GM19463 (cell line): ENCODE results near the gene SRP68.
A peak's percentile ranks its signal among the peaks of the same experiment; 100 is the strongest.

Experiments
- ATAC-seq: cut with Tn5 transposase; IDR thresholded peaks from one replicate; pipeline ENCODE4 v1.9.1; 2021; ENCODE audit warnings: mild to moderate bottlenecking, moderate library complexity; ENCODE audit not compliant: unreplicated experiment

SRP68 gene

DNA sequence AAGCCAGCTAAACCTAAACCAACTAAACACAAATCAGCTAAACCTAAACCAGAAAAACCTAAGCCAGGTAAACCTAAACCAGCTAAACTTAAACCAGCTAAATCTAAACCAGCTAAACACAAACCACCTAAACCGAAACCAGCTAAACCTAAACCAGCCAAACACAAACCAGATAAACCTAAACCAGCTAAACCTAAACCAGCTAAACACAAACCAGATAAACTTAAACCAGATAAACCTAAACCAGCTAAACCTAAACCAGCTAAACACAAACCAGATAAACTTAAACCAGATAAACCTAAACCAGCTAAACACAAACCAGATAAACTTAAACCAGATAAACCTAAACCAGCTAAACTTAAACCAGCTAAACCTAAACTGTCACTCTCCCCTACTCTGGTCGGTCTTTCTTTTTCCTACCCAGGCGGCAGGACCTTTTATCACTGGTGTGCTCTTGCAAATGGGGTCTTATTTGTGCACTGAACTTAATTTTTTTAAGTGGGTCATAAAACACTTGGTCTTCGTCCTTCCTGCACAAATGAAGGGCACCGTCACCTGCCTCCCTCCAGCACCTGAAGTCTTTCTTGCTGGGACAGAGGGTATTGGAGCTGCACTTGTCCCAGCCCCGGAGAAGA is 52.4 kb downstream of the SRP68 start:
- ATAC-seq, result no peak

DNA sequence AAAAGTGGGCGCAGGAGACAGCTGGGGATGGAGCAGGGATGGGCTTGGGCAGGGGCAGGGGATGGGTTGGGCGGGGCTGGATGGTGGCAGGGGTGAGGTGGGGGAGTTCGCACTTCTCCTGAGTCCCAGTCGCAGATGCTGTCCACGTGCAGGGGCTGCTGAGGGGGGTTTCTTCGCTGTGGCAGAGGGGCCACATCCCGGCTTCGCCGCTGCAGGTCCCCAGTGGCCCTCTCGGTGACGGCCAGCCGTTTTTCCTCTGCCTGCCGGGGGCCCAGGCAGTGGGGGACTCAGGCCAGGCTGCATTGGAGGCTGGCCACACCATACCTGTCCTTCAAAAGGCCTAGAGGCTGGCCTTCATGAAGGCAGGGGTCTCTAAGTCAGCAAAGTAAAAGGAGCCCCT is 53.5 kb downstream of the SRP68 start:
- ATAC-seq, result no peak

DNA sequence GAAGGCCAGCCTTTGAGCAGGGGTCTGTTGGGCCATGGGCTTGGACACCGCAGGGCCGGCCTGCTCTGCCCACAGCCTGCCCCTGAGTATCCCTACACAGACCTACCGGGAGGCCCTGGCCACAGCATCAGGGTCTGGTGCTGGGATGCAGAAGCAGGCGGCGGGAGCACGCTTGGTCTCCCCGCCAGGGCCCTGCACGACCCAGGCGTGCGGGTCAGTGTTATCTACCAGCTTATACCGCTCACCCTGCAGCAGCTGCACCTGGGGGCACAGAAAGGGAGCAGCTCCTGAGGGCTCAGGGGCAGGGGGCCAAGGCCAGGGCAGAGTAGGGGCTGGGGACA is 54.0 kb downstream of the SRP68 start:
- ATAC-seq, result no peak

DNA sequence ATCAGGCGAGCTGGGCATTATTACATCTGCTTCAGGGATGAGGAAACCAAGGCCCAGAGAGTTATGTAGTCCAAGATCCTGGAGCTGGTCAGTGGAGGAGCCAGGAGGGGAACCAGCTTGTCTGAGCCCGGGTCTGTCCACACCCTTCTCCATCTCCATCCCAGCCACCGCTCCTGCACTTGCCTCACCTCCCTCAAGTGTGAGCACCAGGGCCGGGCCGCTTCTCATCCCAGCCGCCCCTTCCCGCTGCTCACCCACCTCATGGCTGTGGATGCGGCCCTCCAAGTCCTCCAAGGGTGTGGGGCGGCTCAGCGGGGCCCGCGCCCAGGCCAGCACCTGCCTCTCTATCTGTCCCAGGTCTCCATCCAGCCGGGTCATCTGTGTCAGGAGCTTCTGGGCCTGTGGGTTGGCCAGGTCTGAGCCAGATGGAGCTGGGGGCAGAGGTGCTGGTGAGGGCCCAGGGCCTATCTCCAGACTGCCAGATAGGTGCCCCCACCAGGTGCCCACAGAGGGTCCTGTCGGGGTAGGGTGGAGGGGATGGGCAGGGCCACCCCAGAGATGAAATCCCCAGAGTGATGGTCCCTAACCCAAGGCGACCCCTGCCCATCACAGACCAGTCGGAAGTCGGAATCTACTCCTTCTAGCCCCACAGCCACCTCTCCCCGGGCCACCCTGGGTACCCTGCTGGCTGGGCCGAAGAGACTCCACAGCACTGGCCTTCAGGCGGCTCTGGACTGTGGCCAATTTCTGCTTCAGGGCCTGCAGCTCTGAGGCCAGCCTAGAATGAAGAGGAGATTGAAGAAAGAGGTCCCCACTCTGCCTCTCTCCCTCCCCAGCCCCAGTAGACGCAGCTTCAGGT is 54.6 kb downstream of the SRP68 start:
- no peak for ATAC-seq

DNA sequence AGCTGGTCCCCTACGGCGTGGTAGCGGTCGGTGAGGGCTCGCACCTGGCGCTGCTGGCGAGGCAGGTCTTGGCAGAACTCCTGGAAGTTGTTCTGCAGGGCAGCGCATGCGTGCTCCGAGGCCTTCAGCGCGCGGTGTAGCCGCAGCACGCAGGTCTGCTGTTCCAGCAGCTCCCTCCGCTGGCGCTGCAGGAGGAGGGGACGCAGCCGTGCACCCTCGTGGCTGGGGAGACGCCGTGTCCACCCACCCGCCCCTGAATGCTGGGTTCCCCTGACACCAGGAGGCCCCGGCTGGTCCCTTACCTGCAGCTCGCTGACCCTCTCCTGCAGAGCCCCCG is 57.4 kb downstream of the SRP68 start:
- ATAC-seq, result no peak

DNA sequence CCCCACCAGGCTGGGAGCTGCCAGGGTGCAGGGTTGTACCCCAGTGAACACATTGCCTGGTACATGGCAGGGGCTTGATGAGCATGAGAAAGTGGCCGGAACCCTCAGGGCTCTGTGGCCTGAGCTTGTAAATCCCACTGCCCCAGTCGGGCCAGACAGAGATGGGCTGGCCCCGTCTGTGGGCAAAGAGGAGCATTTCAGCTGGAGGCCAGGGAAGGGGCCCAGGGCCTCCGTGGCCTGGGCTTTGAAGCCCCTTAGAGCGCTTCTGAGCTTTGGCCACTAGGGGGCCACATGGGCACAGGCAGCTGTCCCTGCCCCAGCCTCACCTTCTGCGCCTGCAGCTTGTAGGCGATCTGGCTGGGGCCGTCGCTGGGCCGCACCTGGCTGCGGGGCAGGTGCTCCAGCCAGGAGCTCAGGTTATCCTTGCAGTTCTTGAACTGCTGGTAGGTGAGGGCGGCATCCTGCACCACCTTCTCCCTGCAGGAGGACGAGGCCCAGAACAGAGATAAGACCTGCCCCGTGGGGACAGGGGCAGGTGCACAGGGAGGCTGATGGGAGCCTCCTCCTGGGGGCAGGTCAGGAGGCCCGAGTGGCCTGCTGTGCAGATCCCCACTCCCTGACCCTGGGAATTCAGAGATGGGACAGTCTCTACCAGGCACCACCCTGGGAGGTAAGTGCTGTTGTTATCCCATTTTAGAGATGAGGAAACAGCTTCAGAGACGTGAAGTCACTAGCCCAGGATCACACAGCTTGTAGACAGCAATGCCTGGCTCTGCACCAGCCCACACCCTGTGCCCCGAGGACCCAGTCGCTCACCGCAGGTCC is 58.0 kb downstream of the SRP68 start:
- peak; percentile 48 for ATAC-seq

DNA sequence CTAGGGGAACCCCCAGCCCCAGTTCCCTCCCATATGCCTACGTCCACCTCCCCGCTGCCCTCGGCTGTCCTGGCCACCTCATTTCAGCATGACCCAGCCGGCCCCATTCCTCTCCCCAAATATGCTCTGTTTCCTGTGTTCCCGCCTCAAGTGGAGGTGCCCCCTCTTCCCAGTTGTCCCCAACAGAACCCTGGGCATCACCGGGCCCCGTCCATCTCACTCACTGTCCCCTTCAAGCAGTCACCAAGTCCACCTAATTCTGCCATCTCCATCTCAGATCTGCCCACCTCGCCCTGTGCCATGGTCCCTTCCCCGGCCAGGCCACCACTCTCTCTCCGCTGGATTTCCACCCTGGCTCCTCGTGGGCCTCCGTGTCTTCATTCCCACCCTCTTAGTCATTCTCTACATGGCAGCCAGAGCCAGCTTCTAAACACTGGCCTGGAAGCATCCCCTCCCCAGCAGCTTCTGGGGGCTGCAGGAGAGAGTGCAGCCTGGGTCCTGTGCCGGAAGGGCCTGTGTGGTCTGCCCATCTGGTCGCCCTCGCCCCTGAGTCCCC is 58.9 kb downstream of the SRP68 start:
- no peak for ATAC-seq

DNA sequence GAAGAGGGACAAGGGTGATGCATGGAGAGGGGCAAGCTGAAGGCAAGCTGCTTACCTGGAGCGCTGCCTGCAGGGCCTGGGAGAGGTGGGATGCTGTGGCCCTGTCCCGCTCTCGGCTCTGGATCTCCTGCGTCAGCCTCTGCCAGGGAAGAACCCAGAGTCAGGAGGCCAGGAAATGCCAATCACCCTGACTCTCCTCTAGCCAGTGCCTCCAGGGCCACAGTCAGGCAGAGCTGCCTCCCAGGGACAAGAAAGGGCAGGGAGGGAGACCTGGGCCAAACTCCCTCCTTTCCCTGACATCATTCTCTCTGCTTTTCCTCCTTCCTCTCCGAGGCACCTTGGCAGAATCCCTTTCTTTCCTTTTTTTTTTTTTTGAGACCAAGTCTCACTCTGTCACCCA is 60.4 kb downstream of the SRP68 start:
- ATAC-seq, result no peak

DNA sequence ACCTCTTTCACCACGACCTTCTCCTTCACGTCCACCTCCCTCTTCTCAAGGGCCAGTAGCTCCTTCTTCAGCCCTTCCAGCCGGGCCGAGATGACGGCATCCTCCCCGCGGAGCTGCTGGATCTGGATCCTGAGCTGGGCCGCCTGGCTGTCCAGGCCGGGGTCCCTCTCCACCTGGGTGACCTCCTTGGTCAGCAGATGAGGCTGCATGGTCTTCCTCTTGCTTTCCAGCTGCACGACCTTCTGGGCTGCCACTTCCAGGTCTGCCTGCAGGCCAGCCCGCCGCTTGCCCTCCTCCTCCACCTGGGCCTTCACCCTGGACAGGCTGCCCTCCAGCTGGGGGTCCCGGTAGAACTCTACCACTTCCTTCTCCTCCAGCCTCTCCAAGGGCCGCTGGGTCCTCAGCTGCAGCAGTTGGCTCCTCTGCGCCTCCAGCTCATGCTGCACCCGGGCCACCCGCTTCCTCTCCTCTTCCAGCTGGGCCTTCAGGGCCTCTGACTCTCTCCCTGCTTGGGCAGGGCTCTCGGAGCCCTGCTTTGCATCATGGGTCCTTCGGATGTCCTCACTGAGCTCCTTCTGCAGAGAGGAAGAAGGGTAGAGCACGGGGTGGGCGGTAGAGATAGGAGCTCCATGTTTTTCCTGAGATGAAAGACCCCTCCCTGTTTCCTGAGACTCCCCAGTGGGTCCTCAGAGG is 62.2 kb downstream of the SRP68 start:
- ATAC-seq, result no peak

DNA sequence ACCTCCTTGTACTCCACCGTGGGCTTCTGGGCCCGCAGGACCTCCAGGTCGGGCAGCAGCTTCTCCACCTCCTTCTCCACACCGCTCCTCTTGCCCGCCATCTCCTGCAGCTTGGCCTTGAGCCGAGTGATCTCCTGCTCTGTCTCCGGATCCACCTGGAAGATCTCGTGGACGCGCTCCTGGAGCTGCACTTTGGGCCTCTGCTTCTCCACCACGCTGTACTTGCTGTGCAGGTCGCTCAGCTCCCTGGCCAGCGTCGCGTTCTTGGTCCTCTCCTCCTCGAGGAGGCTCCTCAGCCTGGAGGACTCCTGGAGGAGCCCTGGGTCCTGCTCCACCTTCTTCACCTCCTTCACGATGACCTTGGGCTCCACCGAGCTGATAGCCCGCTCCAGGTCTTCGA is 62.9 kb downstream of the SRP68 start:
- ATAC-seq, result no peak

DNA sequence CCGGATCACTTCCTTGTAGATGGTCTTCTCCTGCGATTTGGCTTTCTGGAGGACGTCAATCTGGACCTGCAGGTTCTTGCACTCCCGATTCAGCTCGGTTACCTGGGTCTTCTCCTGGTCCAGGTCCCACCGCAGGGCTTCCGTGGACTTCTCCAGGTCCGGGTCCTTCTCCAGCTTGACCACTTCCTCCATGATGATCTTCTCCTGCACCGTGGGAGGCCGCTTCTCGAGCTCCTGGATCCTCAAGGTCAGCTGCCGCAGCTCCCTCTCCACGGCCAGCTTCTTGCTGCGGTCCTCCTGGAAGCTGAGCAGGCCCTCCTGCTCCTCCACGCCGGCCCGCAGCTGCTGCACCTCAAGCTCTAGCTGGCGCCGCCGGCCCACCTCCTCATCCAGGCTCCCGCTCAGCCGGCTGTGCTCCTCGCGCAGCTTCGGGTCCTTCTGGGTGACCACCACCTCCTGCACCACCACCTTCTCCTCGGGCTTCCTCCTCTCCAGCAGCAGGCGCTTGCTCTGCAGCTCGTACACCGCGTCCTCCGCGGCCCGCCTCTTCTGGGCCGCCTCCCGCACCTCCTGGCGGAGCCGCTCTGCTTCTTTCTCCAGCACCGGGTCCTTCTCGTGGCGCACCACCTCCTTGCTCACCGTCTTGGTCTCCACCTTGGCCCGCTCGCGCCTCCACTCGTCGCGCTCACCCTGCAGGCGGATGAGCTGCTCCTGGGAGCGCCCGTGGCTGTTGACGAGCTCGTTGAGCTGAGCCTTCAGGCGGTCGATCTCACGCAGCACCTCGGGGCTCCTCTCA is 63.5 kb downstream of the SRP68 start:
- no peak for ATAC-seq

DNA sequence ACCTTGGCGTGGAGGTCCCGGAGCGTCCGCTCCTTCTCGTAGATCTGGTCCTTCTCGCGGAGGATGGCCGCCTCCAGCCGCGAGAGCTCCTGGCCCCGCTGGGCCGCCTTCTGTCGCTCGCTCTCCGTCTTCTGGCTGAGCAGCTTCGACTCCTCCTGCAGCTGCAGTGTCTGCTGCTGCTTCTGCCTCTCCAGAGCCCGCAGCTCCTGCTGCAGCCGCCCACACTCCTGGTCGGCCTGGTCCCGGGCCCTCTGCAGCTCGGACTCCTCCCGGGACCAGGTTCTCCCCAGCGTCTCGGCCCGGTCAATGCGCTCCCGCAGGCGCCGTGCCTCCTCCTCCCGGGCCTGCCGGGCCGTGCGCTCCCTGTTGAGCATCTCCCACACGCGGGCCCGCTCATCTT is 64.1 kb downstream of the SRP68 start:
- no peak for ATAC-seq

DNA sequence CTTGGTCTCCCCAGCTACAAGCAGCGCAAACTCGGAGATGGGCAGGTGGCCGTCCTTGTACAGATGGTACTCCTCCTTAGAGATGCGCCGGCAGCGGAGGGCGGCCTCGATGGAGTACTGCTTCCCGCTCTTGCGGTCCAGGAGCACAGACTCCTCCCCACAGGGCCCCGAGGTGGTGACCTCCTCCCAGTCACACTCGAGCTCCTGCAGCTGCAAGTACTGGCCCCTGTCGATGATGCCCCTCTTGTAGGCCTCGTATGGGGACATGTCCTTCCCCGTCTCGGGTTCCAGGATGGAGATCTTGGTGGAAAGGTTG is 64.5 kb downstream of the SRP68 start:
- no peak for ATAC-seq

DNA sequence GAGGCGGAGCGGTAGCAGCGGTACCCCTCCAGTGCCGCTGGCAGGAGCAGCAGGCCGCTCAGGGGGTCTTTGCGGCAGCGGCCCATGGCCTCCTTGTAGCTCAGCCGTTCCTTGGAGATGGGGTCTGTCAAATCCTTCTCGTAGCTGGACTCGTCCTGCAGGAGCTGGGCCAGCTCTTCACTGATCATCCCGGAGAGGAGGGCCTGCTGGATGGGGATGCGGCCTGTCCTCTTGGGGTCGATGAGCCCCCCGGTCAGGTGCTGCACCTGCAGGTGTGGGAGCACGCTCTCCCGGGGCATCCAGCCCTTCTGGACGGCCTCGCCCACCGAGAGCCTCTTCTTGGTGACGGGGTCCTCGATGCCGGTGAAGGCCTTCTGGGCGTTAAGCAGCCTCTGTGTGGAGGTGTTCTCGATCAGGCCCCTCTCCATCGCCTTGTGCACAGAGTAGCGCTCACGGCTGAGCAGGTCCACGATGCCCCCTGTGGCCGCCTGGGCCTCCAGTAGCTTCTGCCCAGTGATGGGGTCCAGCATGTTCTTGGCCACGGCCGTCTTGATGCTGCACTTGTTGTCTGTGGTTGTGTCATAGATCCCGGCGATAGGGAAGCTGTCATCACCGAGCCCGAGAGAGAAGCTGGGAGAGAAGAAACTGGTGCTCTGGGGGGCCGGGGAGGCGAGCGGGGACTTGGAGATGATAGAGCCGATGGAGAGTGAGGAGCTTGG is 65.0 kb downstream of the SRP68 start:
- ATAC-seq, result no peak

DNA sequence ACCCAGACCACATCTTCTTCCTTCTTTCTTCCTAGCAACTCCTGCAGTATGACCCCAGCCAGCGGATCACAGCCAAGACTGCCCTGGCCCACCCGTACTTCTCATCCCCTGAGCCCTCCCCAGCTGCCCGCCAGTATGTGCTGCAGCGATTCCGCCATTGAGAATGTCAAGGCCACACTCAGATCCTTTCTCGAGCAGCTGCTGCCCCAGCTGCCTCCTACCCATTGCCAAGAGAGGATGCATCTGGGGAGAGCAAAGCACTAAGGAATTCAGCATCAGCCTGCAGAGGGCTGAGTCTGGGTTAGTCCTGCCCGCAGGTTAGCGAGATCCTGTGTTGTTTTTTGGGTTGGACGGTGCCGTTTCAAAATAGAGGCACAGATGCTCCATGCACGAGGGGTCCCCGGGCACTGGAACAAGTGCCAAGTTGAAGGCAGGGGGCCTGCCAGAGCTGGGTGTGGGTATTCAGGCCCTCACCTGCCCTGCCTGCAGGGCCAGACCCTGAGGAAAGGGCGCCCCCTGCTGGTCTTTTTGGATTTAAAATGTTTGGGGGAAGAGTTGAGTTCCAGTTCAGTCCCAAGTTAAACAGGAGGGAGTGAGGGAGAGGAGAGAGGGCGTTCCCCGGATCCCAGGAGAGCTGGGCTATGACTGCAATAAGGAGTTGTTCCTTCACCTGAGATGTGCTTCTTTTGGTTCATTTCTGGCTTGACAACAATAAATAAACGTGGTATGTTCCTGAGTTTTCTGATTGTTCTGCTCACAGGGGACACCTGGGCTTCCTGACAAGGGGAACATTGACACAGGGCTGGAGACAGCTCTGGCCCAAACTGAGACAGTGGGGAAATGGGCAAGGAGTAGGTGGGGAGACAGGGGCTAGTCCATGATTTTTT is 66.8 kb downstream of the SRP68 start:
- no peak for ATAC-seq

DNA sequence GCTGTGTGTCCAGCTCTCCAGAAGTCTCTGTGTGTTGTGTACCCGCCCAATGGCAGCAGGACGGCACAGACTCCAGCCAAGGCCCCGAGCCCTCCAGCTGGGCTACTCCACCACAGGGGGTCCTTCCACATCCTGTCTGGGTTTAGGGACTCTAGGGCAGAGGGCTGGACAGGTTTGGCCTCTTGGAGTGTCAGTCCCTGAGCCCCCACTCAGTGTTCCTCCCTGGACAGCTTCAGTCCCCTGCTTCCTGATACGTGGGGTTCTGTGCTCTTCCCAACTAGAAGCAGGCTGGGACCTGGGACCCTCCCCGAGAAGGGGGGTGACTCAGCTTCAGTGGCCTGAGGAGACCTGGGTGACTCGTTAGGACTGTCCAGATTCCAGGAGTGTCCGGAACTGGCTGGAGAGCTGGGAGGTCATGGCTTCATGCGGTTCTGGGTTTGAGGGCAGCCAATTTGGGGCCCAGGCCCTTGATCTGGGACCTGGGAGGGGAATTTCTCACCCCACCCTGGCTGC is 67.5 kb downstream of the SRP68 start:
- ATAC-seq, result no peak

DNA sequence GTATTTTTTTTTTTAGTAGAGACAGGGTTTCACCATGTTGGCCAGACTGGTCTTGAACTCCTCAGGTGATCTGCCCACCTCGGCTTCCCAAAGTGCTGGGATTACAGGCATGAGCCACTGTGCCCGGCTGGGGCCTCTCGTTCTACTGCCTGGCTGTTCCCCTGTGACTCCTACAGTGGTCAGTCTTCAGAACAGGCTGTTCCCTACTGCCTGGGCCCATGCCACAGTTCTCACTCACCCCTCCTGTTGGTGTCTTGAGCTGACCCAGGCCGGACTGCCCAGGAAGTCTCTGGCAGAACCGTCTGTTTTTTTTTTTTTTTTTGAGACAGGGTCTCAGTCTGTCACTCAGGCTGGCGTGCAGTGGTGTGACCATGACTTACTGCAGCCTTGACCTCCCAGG is 68.4 kb downstream of the SRP68 start:
- no peak for ATAC-seq

DNA sequence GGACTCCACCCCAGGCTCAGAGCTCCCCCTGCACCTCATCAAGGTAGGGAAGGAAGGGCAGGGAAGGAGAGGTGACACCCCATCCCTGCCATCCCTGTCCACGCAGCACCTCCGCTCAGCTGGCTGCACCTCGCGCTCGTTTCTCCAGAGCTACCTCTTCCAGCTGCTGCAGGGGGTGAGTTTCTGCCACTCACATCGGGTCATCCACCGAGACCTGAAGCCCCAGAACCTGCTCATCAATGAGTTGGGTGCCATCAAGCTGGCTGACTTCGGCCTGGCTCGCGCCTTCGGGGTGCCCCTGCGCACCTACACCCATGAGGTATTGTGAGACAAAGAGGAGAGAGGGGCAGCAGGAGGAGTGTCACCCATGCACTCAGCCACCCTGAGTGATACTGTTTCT is 70.2 kb downstream of the SRP68 start:
- ATAC-seq, result no peak
